Pericardium fibroblast (primary cell): ENCODE results near the gene NCCRP1. TPM values are rescaled to one million over a fixed set of nuclear protein-coding genes. Genes with fewer than 3 reads are reported as not detected.

ENCODE experiments used
- total RNA-seq: library from RNA; depleted of rRNA; stranded (reverse); fragments of >200 nt; gene quantifications from 2 replicates; pipeline ENCODE4 v1.2.3, GENCODE V29; 2015

Gene NCCRP1, protein sequence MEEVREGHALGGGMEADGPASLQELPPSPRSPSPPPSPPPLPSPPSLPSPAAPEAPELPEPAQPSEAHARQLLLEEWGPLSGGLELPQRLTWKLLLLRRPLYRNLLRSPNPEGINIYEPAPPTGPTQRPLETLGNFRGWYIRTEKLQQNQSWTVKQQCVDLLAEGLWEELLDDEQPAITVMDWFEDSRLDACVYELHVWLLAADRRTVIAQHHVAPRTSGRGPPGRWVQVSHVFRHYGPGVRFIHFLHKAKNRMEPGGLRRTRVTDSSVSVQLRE
- not detected in 2 replicates for total RNA-seq

DNA sequence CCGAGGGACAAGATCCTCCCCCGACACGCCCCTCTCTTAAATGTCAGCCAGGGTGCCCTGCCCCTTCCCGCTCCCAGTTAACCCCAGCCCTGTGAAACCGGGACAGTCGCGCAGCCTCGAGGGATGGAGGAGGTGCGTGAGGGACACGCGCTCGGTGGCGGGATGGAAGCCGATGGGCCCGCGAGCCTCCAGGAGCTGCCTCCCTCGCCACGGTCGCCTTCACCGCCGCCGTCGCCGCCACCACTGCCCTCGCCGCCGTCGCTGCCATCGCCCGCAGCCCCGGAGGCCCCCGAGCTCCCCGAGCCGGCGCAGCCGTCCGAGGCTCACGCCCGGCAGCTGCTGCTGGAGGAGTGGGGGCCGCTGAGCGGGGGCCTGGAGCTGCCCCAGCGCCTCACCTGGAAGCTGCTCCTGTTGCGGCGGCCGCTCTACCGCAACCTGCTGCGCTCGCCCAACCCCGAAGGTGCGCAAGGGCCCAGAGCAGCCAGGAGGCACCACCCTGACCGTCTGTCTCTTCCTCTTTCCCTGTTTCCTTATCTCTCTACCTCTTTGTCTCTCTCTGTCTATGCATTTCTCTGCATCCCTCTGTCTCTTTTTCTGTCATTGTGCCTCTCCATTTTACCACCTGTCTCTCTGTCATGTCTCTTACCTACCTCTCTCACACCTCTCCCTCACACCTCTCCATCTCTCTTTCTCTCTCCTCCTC, at the start of gene NCCRP1:
TSS of gene NCCRP1 (plus strand) at position 105 of the 703 bp plus-strand sequence. CDS start at position 124, 19 bp downstream.

DNA sequence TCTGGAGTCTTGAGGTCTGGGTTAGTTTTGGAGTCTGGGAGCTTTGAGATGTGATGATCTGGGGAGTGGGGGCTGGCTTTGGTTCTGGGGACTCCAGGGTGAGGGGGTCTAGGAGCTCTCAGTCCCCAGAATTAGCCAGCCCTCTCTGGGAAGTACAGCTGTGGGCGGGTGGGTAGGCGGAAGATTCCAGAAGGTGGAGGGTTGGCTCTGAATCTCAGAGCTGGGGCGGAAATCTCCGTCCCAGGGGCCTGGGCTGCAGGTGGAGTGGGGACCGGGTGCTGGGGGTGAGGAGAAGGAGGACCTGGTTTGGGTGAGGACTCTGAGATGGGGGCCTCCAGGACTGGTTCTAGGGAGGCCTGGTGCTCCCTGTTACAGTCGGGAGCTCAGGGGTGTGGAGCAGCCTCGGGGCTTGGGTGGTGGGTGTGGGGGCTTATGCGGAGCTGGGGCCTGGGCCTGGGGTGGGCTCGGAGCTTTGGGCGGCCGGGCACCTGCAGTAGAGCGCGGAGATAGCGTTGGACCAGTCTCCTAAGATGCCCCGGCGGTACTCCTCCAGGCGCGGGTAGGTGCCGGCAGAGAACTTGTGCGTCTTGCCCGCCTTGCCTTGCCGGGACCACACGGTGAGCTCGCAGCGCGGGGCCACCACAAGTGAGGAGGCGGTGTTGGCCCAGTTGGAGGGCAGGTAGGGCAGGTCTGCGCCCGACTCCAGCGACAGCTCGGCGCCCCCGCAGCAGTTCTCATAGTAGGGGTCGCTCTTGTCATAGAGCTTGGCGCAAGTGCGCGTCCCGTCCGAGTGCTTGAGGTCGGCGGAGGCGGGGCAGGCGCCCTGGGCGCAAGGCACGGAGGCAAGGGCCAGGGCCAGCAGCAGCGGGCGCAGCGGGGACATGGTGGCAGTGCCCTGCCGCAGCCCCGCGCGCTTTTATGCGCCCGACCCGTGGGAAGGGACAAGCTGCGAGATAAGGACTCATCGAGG, 6.9 kb downstream of the NCCRP1 start, which contains the start of gene SYCN:
TSS of gene SYCN (minus strand) at position 892 of the 970 bp plus-strand sequence. CDS start at position 883, 9 bp downstream.

DNA sequence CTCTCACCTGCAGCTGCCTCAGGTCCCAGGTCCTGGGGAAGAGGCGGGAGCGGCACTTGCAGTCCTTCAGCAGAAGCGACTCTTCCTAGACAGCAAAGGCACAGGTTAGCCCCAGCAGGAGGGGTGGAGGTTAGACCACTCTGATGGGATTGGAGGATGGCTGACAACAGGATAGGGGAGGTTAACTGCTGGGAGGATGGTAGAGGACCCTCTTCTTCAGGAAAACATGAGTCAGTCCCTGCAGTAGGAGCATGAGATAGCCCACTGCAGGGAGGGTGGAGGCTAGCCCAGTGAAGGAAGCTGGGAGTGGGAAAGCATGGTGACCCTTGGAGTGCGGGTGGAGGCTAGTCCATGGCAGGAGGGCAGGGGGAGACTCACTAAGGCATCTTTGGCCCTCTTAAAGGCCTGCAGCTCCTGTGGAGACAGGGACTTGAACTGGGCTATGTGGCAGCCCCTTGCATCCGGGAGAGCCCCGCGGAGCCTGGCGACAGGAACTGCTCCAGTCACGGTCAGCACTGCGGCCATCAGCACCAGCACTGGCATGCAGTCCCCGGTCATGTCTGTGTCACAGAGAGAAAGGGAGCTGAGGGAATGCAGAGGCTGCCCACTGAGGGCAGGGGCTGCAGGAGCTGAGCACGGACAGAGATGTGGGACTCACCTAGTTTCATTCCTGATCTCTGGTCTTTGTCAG, 47.8 kb downstream of the NCCRP1 start, which contains the start of gene IFNL3:
TSS of gene IFNL3 (minus strand) at position 597 of the 691 bp plus-strand sequence. CDS start at position 558, 39 bp downstream.

GRCh38 chr19:39248806-39249205, 52.0 kb downstream of the NCCRP1 start, which contains the start of gene IFNL4:
TSS of gene IFNL4 (minus strand) at chr19:39248856.

Other genes with a start within 250 kb of the NCCRP1 start
- gene FBXO17, start 221.2 kb upstream of the NCCRP1 start, total RNA-seq, result 42.8 and 55.4 TPM in 2 replicates
- gene FBXO27, start 164.4 kb upstream of the NCCRP1 start, total RNA-seq, result 1.5 and 4.6 TPM in 2 replicates
- not detected in 2 replicates for gene ACP7, start 112.6 kb upstream of the NCCRP1 start, total RNA-seq
- gene PAK4, start 71.2 kb upstream of the NCCRP1 start, total RNA-seq, result 8.2 and 9.0 TPM in 2 replicates
- not detected in 2 replicates for gene SYCN, start 7.3 kb downstream of the NCCRP1 start, total RNA-seq
- not detected in 2 replicates for gene IFNL3, start 48.0 kb downstream of the NCCRP1 start, total RNA-seq
- gene IFNL4, start 51.9 kb downstream of the NCCRP1 start, total RNA-seq, result not detected in 2 replicates
- gene IFNL2, start 71.4 kb downstream of the NCCRP1 start, total RNA-seq, result not detected in 2 replicates
- gene IFNL1, start 99.4 kb downstream of the NCCRP1 start, total RNA-seq, result not detected in 2 replicates
- gene LRFN1, start 123.9 kb downstream of the NCCRP1 start, total RNA-seq, result 0.34 and 0.82 TPM in 2 replicates
- gene GMFG, start 139.1 kb downstream of the NCCRP1 start, total RNA-seq, result 1.4 TPM in 1 of 2 replicates, not detected in the other
- 54.0 and 68.6 TPM in 2 replicates for gene SAMD4B, start 145.5 kb downstream of the NCCRP1 start, total RNA-seq
- gene PAF1, start 194.1 kb downstream of the NCCRP1 start, total RNA-seq, result 25.4 and 32.8 TPM in 2 replicates
- gene MED29, start 194.4 kb downstream of the NCCRP1 start, total RNA-seq, result 23.7 and 33.6 TPM in 2 replicates
- 100 and 116 TPM in 2 replicates for gene ZFP36, start 209.9 kb downstream of the NCCRP1 start, total RNA-seq
- gene PLEKHG2, start 215.7 kb downstream of the NCCRP1 start, total RNA-seq, result 18.3 and 29.1 TPM in 2 replicates
- 2,259 and 2,454 TPM in 2 replicates for gene RPS16, start 239.0 kb downstream of the NCCRP1 start, total RNA-seq
- gene SUPT5H, start 248.6 kb downstream of the NCCRP1 start, total RNA-seq, result 66.2 and 68.4 TPM in 2 replicates